ENCODE measurements around the gene LRP5.
"Not testable (repeated sequence)": the region's sequence is repeated elsewhere in the genome, so short reads cannot be mapped to it uniquely, and the experiment has no call there.

Gene LRP5

DNA sequence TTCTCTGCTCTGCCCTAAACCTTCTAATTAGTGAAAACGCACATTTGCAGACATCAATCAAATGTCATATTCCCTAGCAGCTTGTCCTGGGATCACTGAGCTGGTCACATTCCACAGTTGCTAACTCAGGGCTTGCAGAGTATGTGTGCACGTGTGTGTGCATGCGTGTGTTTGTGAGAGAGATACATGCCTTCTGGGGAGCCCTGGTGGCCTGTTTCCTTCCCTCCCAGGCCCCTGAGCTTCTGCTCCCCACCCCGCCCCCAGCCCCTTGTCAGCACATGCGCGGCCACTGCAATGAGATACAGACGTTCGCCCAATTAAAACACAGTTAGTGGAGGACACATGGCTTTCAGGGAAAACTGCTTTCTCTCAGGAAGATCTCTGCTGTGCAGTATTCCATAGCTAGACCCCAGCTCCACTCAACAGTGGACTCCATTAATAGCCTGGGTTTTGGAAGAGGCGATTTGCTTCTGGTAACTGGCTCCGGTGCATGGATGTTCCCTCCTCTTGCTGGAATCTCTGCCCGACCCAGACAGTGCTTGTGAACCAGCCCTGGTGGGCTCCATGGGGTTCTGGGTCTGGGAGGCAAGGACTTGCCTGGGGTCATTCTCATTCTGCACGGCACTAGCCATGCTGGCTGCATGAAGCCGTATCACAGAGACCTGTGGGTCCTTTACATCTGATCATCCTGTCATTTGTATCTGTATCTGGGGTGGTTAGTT is 17.7 kb downstream of the LRP5 start:
- no peak for DNase-seq

DNA sequence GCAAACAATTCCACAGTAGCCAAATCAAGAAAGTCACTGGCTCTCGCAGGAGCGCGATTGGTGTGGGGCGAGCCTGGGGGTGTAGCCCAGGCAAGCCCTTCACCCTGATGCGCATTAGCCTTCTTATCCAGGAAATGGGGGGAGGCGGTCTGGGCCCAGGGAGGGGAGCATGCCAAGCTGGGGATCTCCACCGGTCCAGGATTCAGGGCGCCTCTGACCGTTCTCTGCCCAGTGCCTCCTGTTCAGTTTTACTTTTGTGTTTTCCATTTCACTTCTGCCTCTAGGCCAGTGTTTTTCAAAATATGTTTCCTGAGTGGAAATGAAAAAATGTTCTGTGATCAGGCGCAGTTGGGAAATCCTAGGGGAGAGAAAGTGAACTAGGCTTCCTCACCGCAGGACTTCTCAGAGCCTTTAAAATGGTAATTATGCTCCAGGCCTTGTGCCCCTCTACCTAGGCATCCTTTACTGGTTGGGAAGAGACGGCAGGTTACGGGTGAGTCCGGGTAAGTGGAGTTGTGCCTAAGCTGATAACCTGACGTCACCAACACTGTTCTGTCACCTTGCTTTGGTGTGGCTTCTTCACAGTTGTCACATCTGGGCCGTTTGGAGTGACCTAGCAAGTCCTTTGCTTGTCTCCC is 18.4 kb downstream of the LRP5 start:
- DNase-seq = no peak

DNA sequence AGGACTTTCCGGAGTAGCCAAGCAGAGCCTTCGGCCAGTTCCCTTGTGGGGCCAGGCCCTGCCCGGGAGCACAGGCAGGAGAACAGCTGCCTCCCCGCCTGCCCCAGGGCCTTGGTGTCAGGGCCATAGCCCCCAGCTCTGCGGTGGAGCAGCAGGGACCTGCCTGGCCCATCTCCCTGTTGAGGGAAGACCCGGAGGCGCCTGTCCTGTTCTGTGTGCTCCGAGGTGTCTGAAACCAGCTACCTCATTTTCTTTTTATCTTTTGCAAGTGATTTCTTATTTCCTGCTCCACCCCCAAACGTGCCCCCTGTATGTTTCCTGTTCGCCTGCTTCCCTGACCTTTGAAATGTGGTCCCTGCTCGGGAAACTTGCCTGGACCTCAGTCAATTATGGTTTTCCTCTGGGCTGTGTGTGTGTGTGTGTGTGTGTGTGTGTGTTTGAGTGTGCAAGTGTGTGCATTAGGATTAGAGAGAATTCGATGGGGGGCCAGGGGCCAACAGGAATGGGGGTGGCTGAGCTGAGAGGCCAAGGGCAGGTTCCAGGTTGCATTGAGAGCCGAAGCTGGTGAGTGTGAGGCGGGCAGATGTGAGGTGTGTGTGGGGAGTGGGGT is 19.1 kb downstream of the LRP5 start:
- DNase-seq = no peak

DNA sequence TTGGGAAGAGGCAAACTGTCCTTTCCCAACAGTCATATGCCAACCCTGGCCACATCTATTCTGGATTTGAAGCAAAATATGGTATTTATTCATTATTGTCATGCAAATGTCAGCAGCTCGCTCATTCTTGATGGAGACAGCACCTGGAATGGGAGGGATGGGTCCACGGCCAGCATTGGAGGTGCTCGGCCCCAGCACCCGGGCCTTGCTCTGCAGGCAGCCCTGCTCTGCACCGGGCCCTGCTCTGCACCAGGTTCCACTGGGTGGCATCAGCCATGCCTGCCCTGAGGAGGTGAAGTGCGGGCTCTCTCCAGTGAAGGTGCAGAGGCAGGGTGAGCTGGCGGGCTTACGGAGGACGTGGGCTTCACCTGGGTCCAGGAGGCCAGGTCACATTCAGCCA is 19.8 kb downstream of the LRP5 start:
- no peak for DNase-seq

DNA sequence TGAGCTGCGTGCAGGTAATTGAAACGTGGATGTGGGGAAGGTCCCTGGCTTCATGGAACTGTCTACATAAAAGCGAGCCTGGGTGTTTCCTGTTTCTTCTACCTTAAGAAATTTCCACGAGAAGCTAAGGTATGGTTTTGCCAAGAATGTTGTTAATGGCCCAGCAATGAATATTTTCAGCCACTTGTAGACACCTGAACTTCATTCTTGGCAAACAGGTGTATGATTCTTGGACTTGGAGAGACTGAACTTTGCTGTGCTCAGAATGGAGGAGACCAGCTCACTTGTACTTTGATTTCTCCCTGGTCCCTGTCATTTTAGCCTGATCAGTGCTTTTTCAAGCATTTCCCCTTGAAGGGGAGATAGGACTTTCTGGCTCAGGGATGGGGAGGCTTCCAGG is 20.8 kb downstream of the LRP5 start:
- DNase-seq = no peak

DNA sequence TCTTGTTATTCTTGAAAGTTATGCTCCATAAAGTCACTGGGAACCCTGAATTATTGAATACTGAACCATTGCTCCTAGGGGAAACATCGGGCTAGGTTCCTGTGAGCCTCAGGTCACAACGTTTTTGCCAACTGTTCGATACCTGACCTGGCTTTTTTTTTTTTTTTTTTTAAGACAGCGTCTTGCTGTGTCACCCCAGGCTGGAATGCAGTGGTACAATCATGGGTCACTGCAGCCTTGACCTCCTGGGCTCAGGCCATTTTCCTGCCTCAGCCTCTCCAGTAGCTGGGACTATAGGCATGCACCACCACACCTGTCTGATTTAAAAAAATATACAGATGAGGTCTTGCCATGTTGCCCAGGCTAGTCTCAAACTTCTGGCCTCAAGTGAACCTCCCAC is 22.5 kb downstream of the LRP5 start:
- no peak for DNase-seq

DNA sequence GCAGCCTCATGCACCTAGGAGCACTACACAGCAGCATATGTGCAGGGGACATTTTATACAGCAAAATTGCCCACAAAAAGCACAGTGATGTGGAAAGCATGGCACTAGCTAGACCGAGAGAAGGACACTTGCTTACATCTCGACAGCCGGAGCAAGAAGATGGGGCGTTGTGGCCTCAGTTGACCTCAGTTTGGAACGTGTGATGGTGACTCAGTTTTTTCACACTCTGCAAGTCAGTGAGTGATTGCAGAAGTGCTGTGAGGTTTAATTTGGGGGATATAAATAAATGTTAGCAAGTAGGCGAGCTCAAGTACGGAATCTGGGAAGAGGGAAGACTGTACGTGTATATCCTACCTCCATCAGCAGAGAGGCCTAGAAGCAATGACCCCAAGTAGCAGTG is 23.3 kb downstream of the LRP5 start:
- DNase-seq = no peak

DNA sequence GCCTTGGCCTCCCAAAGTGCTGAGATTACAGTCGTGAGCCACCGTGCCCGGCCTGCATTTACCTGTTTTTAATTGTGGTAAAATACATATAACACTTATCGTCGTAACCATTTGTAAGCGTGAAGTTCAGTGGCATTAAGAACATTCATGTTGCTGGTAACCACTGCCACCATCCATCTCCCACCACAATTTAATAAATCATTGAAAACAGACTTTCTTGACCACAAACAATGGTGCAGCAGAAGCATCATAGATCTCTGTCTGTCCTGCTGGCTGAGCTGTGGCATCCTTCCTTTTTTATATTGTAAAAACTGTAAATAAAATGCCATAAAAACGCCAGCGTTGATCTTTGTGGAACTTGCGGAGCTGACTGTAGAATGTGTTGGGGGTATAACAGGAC is 24.3 kb downstream of the LRP5 start:
- no peak for DNase-seq

DNA sequence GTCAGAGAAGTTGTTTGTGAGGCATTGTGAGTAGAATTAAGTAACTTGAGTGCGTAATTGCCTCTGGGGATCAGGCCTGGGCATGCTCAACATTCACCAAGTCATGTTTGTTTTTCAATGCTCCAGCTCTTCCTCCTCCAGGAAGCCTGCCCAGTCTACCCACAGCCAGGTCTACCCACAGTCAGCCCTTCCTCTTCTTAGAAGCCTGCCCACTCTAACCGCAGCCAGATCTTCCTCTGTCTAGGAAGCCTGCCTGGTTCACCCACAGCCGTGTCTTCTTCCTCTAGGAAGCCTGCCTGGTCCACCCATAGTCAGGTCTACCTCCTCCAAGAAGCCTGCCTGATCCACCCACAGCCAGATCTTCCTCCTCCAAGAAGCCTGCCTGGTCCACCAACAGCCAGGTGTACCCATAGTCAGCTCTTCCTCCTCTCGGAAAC is 25.0 kb downstream of the LRP5 start:
- DNase-seq = peak; percentile 51

DNA sequence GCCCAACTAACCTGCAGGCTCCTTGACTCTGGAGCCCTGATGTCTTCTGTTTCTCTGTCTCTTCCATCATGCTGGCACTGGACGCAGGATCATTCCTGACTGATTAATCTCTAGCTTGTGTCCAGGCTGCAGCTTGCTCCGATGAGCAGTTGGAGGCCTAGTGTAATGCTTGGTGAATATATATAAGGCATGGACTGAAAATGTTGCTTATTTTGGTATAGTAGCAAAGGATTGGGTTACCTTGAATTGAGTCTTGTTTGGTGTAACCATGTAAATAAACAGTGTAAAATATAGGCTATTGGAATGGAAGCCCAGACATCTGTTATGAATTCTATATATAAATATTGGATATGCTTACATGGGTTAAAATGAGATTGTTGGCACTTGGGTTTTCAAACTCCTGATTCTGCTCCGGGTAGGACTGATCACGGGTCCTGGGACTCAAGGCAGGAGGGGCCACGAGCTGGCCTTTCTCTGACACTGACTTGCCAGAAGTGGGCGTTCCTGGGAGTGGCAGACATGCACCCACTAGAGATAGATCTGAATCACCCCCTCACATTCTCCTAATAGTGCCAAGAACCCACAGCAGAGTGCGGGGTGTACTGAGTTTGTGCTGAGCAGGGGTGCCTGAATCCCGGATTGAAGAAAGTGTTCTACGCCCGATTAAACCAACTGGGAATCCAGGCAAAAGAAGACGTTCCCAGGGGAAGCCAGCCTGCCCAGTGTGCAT is 25.8 kb downstream of the LRP5 start:
- DNase-seq = peak; percentile 76

DNA sequence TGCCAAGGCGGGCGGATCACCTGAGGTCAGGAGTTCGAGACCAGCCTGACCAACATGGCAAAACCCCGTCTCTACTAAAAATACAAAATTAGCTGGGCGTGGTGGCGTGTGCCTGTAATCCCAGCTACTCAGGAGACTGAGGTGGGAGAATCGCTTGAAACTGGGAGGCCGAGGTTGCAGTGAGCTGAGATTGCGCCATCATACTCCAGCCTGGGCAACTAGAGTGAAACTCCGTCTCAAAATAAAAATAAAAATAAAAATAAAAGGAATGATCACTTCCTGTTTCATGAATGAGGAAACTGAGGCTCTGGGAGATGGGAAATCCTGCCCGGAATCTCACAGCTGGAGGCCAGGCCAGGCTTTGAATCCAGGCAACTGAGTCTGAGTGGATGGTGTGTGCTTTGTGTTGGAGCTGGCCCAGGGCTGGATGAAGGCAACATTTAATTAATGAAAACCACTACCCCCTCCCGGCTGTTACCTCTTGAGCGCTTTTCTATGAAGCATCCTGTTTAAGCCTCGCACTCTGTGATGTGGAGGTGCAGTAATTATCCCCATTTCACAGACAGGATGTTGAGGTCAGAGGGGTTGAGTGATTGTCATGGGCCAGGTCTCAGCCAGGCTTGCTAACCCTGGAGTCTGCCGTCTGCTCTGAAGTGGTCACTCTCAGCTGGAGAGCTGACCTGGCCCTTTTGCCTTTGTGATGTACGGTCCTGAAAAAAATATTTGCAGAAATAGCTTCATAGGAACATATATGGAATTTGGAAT is 27.8 kb downstream of the LRP5 start:
- DNase-seq = no peak

DNA sequence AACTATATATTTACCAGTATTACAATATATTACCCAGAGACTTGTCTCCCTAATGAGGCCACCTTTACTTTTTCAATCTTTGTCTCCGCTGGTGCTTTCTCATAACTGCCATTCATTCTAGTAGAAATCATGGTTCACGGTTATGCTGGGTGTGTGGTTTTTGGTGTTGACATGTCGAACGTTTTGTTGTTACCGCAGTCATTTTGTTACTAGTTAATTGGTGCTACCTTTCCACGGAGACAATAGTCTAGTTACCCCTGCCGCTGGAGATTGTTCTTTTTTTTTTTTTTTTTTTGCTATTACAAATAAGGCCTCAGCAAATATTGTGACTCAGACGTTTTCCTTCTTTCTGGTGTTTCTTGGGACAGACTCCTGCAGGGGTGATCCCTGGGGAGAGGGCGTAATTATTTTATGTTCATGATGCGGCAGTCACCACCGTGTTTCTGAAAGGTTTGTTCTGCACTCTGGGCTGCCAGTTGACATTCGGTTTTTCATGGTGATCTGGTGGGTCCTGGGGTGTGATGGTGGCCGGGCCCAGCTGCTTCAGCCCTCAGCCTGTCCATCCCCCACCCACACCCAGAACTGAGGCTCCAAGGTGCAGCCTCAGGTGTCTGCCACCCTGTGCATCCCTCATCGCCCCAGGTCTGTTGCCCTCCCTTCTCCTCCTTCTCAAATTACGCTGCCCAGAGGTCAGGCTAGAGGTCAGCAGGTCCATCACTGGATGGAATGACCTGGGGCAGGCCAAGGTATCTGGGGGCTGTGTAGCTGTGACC is 28.6 kb downstream of the LRP5 start:
- DNase-seq = no peak

DNA sequence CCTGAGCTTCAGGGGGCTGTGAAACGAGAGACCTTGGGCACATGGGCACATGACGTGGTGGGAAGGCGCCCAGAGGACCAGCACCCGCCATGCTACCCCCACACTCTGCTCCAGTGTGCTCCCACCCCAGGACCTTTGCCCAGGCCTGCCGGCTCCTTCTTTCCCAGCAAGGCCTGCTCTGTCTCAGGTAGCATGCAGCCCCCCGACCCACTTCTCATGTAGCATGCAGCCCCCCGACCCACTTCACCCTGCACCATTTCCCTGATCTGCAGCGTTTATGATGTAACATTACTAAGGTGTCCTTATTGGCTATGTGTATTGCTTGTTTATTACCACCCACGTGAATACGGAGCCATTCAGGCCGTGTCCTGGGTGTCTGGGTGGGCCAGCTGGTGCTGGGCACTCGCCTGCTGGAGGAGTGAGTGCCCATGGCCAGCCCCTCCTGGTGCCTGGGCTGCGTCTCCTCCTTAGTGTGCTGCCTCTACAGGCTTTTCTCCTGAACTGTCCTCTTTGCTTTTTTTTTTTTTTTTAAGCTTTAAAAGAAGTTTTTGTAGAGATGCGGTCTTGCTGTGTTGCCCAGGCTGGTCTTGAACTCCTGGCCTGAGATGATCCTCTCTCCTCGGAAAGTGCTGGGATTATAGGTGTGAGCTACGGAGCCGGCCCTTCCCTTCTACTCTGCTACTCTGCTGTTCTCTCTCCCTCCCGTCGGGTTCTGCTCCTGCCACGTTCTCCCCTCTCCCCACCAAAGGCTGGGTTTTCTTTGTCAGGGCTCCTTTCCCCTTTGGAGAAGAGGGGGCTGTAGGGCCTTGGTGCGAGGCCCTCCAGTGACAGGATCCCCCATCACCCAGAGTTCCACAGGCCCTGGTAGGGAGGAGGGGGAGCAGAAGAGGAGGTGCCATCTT is 29.4 kb downstream of the LRP5 start:
- DNase-seq = no peak

DNA sequence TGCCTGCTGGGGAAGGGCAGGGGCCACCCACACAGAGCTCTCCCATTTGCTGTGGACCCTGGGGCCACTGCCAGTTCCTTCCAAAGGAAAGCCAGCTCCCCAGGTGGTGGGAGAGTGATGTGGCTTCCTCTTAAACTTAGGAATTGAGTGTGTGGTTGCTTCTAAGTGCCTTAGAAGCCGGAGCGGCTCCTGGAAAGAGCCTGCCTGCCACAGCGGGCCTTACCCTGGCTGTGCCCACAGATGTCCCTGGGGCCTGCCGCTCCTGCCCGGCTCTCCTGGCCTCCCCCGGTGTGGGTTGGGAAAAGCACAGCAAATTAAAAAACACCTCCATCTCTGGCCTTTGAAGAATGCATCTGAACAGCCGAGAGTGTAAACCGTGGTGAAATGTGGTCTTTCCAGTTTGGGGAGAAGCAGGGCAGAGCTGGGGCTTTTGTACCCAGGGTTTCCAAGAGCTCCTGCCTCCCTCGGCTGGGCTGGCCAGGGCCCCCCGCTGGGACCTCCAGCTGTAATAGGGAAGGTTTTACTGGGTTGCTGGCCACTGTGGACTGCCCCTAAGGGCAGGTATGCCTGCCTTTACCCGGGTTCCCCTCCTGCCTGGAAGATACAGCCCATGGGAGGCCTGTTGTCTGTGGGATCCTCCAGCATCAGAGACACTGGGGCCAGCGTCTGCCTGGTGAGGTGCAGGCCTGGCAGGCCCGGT is 30.2 kb downstream of the LRP5 start:
- no peak for DNase-seq

DNA sequence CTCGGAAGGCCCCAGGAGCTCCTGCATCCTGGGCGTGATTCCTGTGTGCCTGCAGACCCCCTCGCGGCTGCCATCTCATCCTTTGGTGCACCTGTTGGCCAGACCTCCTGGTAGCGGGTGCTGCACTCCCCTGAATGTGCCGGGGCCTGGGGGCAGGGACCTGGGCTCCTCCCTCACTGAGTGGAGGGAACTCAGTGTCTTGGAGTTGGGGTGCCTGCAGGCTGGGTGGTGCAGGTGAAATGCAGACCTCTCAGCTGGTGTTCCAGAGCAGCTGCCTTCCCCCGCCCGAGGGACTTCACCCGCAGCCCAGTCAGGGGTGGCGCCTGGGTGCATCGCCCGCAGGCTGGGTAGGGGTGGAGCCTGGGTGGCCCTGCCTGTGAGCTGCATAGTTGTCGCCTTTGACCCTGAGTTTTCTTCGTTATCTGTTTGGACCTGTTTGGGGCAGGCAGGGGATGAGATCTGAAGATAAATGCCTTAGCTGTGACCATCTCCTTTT is 31.4 kb downstream of the LRP5 start:
- peak; percentile 55 for DNase-seq

DNA sequence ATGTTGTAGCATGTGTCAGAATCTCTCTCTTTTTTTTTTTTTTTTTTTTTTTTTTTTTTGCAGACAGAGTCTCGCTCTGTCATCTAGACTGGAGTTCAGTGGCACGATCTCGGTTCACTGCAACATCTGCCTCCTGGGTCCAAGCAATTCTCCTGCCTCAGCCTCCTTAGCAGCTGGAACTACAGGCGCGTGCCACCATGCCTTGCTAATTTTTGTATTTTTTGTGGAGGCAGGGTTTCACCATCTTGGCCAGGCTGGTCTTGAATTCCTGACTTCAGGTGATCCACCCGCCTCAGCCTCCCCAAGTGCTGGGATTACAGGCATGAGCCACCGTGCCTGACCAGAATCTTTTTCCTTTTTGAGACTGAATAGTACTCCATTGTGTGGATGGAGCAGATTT is 32.4 kb downstream of the LRP5 start:
- DNase-seq = not testable (repeated sequence)

DNA sequence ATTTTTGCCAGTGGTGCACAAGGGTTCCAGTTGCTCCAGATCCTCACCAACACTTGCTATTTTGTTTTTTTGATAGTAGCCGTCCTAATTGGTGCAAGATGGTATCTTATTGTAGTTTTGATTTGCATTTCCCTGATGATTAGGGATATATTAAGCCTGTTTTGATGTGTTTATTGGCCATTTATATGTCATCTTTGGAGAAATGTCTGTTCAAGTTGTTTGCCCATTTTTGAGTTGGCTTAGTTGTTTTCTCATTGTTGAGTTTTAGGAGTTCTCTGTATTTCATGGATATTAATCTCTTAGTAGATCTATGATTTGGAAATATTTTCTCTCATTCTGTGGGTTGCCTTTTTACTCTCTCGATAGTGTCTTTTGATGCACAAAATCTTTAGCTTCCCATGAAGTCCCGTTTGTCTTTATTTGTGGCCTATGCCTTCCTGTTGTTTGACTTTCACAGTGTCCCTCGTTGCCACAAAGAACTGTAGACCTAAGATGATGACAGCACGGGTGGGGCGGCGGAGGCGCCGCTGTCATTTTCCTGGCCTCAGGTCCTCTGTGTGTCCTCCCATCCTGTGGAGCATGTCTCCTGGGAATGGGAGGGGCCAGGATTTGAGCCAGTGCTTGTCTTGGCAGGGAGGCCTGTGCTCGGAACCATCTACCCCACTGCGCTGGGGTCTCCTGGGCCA is 33.5 kb downstream of the LRP5 start:
- no peak for DNase-seq

DNA sequence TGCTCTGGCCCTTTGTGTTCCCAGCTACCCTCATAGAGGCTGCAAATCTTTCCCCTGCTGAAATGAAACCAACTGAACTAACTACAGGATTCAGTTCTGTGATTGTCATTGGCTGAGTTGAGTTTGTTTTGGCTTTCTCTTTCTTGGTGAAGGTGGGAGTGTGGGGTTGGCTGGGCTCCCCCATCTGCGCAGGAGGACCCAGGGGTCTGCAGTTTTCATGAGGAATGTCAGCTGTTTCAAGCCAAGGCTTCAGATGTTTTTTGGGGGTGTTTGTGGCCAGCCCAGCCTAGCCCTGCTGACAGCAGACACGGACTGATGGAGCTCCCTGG is 34.0 kb downstream of the LRP5 start:
- DNase-seq = no peak

DNA sequence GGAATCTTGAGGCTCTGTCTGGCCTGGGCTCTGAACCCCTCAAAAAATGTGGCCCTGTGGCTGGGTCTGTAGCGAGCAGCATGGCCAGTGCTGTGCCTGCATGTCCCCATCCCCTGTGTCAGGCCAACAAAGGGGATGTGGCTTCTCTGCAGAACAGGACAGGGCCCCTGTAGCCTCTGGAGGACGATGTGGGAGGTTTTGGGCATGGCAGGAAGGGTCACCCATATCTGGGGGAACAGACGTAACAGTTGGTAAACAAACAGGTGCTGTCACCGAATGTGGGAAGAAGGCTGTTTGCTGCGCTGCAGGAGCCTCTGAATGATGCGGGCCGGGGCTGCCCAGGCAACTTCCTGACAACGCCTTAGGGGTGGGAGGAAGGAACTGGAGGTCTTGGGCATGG is 35.0 kb downstream of the LRP5 start:
- DNase-seq = peak; percentile 25

DNA sequence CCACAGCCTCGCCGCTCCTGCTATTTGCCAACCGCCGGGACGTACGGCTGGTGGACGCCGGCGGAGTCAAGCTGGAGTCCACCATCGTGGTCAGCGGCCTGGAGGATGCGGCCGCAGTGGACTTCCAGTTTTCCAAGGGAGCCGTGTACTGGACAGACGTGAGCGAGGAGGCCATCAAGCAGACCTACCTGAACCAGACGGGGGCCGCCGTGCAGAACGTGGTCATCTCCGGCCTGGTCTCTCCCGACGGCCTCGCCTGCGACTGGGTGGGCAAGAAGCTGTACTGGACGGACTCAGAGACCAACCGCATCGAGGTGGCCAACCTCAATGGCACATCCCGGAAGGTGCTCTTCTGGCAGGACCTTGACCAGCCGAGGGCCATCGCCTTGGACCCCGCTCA is 35.5 kb downstream of the LRP5 start:
- DNase-seq = no peak
